C4-2B (cell line): ENCODE data around the gene RRP12.

ENCODE experiments used
- CTCF ChIP-seq: fragments of 450-650 bp; conservative IDR thresholded peaks from 2 replicates; pipeline ENCODE4 v1.5.1; 2017; ENCODE audit warnings: mild to moderate bottlenecking
- ZFX ChIP-seq: fragments of 450-650 bp; IDR thresholded peaks from 2 replicates; pipeline ENCODE4 v1.6.1; 2017

- TF ChIP-seq CTCF (no peak), ZFX (no peak)
These were observed 88.2 kb downstream of the RRP12 start for GRCh38 chr10:97312897-97313296.
